HG03469 (cell line): ENCODE results near the gene AK9.
"Not testable (repeated sequence)": the region's sequence is repeated elsewhere in the genome, so short reads cannot be mapped to it uniquely, and the experiment has no call there.

Experiments used
- ATAC-seq: cut with Tn5 transposase; IDR thresholded peaks from one replicate; pipeline ENCODE4 v1.9.1; 2021; ENCODE audit warnings: mild to moderate bottlenecking, moderate library complexity, moderate number of reproducible peaks; ENCODE audit not compliant: unreplicated experiment

AK9 gene

GRCh38 chr6:109626311-109626710, 64.7 kb downstream of the AK9 start:
- ATAC-seq = no peak

DNA sequence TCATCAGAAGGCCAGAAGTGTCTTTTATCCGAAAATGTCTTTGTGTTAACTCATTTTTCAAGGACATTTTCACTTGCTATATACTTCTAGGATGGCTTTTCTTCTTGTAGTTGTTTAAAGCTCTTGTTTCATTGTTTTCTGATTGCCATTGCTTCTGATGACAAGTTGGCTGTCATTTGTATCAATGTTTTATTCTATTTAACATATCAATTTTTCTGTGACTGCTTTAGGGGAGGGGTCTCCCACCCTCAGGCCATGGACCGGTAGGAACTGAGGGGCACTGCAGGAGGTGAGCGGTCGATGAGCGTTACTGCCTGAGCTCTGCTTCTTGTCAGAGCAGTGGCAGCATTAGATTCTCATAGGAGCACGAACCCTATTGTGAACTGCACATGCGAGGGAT, 65.8 kb downstream of the AK9 start:
- ATAC-seq = no peak

GRCh38 chr6:109623288-109623687, 67.7 kb downstream of the AK9 start:
- no peak for ATAC-seq

DNA sequence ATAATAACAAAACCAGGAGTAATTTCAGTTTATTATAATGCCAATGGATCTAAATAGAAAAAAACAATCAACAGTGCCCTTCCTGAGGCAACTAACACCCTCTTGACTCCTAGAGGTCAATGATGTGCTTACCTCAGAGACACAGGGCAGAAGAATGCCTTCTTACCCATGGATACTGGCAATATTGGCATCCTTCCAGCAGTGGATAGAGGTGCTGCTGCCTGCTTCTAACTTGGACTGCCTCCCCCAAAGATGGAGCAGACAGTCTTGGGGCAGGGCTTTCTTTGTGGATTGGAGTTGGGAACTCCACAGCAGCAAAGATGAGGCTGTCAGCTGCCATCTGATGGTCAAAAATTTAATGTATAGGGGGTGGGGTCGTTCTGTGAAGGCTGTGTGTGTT, 78.7 kb downstream of the AK9 start:
- ATAC-seq = no peak

DNA sequence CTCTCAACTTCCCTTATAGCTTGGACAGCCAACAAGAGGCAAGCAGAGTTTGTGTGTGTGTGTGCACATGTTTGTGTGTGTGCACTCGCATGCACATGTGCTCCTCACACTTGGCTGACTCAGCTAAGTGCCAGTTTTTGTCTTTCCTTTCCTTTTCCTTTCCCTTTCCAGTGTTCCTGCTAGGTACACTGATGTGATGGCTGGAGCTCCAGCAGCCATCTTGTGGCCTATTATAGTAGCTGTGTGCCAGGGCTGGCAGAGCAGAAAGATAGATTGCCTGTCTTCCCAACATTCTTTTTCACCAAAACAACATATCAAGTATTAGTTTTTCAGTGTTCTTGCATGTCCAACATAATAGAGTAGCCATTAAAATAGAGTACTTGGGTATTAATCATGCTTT, 79.5 kb downstream of the AK9 start:
- ATAC-seq = no peak

DNA sequence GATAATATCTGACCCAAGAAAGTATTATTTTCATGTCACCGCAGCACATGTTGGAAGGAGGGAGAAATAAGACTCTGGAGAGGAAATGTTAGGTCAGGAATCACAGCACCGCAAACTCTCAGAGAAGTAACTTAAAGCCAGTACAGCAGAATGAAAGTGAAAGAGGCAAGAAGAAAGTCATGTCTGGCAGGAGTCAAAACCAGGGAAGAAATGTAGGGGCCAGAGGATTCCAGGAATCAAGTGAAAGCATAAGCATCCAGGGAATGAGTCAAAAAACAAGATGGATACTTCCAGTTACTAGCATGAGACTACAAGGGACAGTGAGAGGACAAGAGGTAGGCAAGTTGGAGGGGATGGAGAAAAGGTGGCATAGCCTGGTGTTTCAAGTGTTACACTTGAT, 80.4 kb downstream of the AK9 start:
- no peak for ATAC-seq

GRCh38 chr6:109609737-109610136, 81.3 kb downstream of the AK9 start:
- ATAC-seq = no peak

DNA sequence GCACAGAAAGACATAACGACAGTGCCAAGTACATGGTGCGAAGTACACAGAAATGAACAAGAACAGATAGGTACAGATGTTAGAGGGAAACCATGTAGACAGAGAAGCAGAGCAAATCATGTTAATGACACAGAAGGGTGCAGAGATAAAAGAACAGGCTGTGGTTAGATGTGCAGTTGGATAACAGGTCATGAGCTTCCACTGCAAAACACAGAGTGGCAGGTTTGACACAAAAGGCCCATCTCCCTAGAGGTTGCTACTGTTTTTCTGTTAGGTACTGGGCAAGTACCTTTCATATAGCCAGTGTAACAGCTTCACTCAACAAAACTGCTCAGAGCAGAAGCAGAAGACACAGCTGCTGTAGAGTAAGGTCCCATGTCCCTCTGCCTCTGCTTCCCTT, 84.6 kb downstream of the AK9 start:
- no peak for ATAC-seq

- no peak for ATAC-seq
These were observed 95.0 kb downstream of the AK9 start for GRCh38 chr6:109595998-109596397.

DNA sequence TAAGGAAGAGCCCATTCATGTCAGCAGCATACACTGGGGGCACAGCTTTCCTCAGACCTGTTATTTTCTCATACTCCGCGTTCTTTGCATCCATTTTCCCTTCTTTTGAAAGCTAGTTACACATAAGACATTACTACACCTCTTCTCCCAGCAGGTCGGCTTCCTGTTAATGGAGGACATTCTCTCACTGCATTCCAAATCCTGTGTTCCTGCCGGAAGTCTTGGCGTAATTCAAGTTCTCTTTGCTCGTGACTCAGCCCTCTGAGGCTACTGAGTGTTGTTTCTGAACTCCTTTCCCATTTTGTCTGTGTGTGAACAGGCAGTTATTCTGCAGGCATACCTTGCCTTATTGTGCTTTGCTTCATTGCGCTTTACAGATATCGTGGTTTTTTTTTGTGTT, 110.5 kb downstream of the AK9 start:
- no peak for ATAC-seq

GRCh38 chr6:109579361-109579760, 111.6 kb downstream of the AK9 start:
- peak; percentile 91 for ATAC-seq

DNA sequence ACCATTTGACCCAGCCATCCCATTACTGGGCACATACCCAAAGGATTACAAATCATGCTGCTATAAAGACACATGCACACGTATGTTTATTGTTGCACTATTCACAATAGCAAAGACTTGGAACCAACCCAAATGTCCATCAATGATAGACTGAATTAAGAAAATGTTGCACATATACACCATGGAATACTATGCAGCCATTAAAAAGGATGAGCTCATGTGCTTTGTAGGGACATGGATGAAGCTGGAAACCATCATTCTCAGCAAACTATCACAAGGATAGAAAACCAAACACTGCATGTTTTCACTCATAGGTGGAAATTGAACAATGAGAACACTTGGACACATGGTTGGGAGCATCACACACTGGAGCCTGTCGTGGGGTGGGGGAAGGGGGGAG, 121.1 kb downstream of the AK9 start:
- ATAC-seq = not testable (repeated sequence)

DNA sequence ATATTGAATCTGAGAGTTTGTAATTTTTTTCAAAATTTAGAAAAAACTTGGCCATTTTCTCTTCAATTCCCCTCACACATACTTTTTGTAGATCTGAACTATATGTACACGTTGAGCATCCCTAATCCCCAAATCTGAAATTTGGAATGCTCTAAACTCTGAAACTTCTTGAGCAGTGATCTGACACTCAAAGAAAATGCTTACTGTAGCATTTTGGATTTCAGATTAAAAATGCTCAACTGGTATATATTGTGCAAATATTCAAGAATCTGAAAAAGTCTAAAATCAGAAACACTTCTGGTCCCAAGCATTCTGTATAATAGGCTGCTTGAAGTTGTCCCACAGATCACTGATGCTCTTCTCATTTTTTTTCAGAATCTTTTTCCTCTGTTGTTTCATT, 129.2 kb downstream of the AK9 start:
- no peak for ATAC-seq

DNA sequence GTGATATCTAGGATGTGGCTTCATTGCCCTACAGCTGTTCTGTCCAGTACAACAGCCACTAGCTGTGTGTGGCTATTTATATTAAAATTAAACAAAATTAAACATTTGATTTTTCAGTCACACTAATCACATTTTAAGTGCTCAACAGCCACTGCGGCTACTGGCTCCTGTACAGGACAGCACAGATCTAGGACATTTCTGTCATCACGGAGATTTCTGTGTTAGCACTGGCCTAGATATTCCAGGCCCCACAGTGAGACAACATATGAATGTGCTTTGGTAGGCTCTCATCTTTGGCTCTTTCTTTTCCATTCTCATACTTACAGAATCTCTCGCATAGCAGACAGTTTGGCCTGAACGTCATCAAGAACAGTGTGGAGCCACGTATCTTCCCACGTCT, 159.6 kb downstream of the AK9 start:
- ATAC-seq = no peak

DNA sequence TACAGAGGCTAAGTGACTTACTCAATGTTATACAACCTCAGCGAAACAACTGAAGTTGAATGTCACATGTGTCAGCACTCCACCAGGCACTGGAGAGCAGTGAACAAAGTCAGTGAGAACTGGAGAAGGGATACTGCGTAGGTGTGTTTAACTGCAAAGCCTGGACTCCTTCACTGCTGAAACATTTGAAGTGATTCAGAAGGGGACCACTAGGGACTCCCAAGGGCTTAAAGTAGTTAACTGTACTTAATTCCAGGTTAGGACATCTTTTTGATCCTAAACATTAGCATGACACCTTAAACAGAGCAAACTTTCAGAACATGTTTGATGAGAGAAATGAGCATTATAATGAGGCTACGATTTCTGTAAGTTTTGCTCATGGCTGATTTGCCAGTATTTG, 163.0 kb downstream of the AK9 start:
- no peak for ATAC-seq

- ATAC-seq = no peak
These were observed 163.9 kb downstream of the AK9 start for GRCh38 chr6:109526905-109527628.

GRCh38 chr6:109524129-109524528, 166.9 kb downstream of the AK9 start:
- ATAC-seq = no peak

DNA sequence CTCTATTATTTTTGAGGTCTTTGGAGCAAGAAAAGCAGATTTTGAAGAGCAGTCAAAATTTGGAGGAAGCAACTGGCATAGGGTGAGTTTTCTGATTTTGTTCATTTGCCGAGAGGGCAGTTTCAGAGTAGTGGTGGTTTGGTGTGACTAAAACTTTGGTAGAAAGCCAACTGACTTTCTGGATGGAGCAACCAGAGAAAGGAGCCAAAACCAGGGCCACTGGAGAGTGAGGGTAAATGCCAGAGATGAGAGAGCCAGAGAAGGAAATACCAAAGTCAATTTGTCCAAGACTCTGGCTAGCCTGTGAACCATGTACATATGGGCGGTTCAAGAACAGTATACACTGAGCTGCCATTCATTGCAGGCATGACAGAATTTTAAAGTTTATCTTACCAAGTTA, 167.5 kb downstream of the AK9 start:
- ATAC-seq = no peak

GRCh38 chr6:109521080-109521479, 169.9 kb downstream of the AK9 start:
- ATAC-seq = no peak

DNA sequence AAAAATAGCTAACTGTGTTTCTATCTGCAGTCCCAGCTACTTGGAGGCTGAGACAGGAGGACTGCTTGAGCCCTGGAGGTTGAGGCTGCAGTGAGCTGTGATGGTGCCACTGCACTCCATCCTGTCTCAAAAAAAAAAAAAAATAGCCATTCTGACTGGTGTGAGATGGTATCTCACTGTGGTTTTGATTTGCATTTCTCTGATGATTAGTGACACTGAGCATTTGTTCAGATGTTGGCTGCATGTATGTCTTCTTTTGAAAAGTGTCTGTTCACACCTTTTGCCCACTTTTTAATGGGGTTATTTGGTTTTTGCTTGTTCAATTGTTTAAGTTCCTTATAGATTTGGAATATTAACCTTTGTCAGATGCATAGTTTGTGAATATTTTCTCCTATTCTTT, 171.4 kb downstream of the AK9 start:
- not testable (repeated sequence) for ATAC-seq

DNA sequence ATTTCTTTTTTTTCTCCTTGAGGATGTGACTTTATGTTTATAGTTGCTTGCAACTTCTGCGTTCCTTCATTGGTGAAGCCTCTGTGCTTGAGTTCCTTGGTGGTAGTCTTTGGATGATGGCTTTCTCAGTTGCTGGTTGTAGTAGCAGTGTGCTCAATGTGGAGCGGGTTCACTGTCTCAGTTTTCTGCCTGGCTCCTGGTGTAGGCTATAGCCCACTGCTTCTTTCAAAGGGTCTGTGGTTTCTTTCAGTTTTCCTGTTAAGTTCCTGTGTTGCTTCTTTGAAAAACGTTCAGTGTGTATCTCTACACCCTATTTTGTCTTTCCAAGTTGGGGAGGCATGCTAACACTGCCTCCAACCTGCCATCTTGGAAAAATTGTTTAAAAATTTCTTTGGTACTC, 174.1 kb downstream of the AK9 start:
- ATAC-seq = no peak

DNA sequence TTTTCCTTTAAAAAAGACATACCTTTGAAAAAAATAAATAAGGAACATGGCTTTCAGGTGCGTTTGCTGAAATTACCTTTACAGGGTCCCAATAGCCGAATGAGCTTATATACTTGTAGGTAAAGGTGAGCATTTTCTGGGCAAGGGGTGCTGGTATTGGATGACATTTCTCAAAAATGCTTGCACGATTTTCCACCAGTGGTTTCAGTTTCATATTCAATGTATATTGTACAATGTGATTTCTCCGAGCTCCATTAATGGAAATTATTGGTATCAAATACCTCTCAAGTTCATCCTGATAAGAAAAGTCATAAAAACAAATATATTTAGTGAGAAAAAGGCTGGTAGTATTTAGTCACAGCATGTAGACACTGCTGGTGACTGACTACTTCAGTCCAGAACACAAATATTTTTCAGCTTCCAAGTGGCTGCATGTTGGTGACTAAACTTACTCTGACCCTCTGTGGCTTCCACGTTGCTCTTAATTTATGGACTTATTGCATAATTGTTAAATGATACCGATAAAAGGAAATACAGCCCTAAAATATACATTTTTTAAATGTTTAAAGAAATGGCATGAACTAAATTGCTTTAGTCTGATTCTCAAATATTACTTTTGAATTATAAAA, 175.1 kb downstream of the AK9 start:
- no peak for ATAC-seq

DNA sequence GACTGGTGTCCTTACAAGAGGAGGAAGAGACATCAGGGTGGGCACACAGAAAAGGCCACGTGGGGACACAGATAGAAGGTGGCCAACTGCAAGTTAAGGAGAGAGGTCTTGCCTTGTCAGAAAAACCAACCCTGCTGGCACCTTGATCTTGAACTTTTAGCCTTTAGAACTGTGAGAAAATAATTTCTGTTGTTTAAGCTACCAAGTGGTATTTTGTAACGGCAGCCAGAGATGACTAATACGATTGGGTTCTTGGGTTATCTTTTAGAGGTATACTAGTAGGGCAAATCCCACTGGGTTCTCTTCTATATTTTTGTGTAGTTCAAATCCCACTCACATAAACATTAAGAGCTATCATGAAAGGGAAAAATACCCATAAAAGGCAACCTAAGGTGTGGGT, 176.1 kb downstream of the AK9 start:
- no peak for ATAC-seq
